GM21447 (cell line): ENCODE data around the gene GRM3.

ENCODE experiments used
- ATAC-seq: cut with Tn5 transposase; IDR thresholded peaks from one replicate; pipeline ENCODE4 v1.9.1; 2021; ENCODE audit not compliant: unreplicated experiment

Gene GRM3

GRCh38 chr7:86692755-86693154, 49.0 kb downstream of the GRM3 start:
- ATAC-seq, result no peak

GRCh38 chr7:86706406-86706805, 62.7 kb downstream of the GRM3 start:
- ATAC-seq, result no peak

DNA sequence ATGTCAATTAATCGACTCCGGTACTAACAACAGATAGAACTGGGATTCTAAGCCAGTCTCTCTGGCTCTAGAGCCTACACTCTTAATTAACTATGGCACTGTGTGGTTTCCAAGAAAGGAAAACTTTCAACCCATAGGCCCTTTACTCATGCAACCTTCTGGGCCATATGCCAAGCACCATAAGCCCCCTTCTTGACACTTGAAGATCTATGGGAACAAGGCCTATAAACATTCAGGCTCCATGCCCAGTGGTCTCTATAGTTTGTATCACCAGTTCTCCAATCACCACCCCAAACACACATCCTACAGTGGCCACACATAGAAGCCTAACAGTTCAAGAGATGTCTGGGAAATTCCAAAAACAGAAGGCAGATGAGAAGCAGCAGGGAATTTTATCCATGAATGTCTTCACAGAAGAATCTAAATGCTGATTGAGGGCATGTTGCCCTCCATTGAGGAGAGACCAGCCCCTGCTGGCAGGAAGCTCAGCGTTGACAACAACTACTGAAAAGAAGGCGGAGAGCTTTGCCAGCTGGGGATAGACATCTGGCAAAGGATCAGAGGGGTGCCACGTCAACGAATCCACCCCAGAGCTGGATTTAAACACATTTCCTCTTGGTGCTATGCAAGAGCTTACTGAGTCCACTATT, 64.4 kb downstream of the GRM3 start:
- ATAC-seq, result no peak

DNA sequence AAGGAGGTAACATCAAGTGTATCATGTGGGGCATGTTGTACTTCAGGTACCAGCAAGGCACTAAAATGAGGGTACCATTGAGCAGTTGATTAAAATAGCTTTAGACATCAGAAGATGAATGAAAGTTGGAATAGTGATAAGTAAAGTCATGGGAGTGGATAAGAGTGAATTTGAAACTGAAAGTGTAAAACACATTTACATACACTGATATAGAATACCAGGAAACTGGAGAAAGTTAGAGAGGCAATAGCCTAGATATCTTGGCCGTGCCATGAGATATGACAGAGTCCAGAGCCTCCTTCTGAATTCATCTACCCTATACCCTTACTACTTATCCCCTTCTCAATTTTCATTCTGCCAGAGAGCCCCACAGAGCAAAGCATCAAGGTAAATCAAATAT, 76.6 kb downstream of the GRM3 start:
- no peak for ATAC-seq

- no peak for ATAC-seq
Measured at GRCh38 chr7:86733783-86734182, 90.1 kb downstream of the GRM3 start.

- no peak for ATAC-seq
Measured at GRCh38 chr7:86745013-86745745, 101.5 kb downstream of the GRM3 start.

DNA sequence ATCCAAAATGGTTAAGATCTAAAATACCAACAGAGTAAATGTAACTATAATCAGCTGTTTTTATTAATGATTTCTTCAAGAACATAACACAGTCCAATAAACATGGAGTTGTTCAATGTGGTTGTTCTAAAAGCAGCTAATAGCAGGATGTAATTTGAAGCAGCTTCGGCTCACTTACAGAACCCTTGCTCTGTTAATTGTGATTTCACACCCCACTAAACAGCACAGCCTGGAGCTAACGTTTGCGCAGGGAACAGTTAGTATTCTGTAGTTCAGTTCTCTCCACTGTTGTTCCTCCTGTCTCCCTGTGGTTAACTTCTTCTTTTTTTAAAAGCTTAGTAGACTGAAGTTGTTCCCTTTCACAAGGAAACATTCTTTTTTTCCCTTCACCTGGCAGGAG, 104.0 kb downstream of the GRM3 start:
- ATAC-seq, result no peak

GRCh38 chr7:86748201-86748600, 104.5 kb downstream of the GRM3 start:
- ATAC-seq, result no peak

GRCh38 chr7:86748843-86749719, 105.4 kb downstream of the GRM3 start:
- ATAC-seq, result no peak

DNA sequence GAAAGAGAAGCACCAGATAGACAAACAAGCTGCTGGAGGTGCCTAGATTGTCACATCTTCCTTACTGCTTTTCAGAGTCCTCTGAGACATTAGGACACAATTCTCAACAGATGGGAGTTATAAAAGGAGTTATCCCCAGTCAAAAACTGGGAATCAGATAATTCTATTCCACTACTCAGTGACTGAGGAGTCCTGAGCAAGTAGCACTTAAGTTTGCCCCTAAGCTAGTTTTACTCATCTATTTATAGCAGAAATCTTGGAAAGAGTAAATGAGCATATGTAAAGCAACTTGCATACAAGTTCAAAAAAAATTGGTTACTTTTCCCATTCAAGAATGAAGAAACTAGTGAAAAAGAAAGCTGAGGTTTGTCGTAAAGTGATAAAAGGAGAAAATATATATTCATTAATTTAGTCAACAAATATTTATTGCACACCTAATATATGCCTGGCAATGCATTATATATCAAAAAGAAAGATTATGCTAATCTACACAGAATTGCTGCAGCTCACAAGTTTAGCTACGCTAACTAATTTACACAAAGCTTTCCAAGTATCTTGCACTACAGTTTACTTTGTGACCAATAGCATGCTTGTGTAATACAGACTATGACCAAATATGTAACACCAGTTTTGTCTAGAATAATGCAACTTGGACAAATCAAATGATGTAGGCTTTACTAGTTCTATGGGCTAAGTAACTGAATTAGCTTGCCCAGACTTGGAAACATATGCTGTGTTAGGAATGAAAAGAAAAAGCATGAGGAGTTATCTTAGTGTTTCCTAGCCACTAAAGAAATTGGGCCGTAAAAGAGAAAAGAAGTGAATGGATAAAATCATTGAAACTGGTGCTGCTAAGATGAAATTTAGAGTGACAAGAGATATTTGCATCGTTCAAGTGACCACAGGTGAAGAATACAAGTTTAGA, 106.3 kb downstream of the GRM3 start:
- no peak for ATAC-seq

GRCh38 chr7:86760236-86760635, 116.5 kb downstream of the GRM3 start:
- ATAC-seq, result no peak

DNA sequence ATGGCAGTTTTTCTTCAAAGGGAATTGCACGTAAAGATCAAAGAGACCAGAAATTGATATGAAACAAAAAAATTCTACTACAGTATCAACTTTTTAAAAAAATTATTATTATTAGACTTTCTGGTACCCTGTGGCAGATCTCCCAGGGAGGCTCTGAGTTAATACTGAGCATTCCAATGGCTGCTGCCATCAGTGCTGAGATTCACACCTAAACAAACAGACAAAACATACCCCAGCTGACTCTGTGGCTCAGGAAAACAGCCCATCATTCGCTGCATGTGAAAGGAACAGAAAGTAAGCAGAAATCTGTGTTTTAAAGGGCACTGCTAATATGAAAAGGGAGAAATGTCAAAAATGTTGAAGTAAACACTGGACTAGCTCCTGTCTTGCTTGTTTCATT, 118.4 kb downstream of the GRM3 start:
- ATAC-seq, result no peak

- no peak for ATAC-seq
Measured at GRCh38 chr7:86765931-86766330, 122.2 kb downstream of the GRM3 start.

GRCh38 chr7:86768394-86768793, 124.7 kb downstream of the GRM3 start:
- no peak for ATAC-seq

DNA sequence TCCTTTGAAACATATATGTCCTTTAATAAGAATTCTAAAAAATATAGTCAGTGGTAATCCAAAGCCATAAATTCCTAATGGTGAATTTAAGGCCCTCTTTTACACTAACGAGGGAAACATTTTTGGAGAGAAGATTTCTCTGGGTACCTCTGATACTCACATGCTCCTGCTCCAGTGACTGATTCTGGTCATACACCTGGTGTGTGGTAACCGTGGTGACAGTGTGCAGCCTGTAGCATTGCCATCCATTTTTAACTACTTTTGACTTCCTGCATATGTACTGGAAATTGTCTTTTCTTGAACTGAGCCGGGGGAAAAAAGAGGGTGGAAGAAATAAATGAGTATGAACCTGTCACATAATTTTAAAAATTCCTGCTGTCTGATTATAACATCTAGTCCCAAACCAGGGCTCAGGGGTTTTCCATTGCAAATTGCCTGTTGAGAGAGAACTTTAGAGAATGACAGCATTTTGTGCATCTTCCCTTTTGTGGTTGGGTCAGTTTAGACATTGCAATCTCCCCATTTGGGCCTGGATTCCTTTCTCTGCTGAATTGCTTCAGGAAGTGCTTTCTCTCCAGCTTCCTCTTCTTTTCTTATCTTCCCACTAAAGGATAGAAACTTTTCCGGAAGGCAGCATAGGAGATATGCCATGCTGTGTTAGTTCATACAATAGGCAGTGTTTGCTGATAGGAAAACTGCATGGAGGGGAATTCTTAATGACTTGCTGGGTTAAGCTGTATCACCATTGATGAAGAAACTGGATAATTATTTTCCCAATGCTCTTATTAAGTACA, 125.5 kb downstream of the GRM3 start:
- no peak for ATAC-seq

DNA sequence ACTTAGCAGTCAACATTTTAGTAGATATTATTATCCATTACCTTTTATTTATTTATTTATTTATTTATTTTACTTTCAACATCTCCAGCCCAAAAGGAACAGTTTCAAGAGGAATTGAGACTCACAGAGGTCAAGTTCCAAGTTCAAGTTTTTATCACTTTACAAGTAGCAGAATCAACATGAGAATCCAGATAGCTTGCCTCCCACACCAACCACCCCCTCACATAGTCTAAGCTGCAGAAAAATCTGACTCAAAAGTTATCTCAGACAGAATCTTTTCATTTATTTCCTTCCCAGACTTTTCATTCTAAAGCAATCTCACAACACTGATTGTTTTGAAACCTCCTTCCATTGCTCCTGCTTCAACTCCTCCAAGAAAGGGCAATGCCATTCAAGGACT, 129.6 kb downstream of the GRM3 start:
- no peak for ATAC-seq

DNA sequence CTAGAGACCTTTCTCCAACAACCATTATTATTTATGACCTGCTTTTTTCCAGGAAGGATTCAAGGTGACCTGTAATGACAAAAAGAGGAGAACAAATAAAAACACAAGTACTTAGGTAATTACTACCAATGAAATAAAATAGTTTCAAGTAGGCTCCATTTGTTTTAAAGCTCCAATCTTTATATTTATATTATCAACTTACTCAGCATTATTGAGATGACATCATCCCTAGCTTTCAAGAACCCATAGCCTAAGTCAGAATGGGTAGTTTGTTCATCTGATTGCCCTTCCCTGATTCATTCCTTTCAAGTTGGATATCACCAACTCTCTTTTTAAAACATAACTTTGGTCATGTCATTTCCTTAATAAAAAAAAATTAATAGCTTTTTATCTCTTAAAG, 131.5 kb downstream of the GRM3 start:
- no peak for ATAC-seq

GRCh38 chr7:86776136-86776535, 132.4 kb downstream of the GRM3 start:
- ATAC-seq, result no peak

DNA sequence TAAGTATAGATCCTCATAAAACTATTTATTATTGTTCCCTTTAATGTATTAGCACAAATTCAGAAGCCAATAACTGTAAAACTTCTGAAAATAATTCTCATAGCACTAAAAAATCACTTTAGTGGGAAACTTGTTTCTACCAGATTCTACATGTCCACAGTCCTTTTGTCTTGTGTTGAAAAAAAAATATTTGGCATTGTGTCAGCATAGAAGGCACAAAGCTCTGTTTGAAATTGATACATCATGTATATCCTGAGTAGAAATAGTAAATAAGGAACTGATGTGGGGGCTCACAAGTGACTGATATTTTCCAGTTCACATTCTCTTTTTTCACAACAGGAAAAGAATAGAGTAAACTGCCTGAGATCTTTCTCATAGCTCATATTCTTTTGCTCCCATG, 134.6 kb downstream of the GRM3 start:
- no peak for ATAC-seq

DNA sequence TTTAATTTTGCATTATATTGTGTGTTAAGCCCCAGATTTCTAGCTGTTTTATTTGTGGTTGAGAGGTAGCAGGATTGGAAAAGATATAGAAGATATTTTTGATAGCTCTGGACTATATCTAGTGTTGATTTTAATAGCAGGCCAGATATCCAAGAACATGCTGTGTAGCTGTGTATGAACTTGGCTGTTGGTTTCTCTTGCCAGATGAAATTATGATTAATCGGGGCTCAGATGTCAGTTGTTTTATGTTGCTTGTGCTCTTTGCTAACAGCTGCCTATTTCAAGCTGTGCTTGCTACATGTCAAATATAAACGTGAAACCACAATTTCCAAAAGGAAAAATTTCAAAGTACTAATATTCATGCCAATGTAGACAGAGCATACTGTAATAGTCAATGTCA, 141.1 kb downstream of the GRM3 start:
- no peak for ATAC-seq
